Hepatocyte (in vitro differentiated cells): ENCODE results near the gene RASAL3. TPM values are rescaled to one million over a fixed set of nuclear protein-coding genes. Genes with fewer than 3 reads are reported as not detected.

ENCODE experiments used
- DNase-seq: peaks from one replicate; pipeline ENCODE4 v3.0.0-alpha.2; 2016; ENCODE audit warnings: low spot score
- H2AFZ ChIP-seq: fragments of 200-600 bp; sonication (generic); 2 replicates; pipeline ENCODE4 v1.6.0; 2016; ENCODE audit warnings: antibody characterized with exemption, mild to moderate bottlenecking
- H3K27ac ChIP-seq: fragments of 200-600 bp; sonication (generic); 2 replicates; pipeline ENCODE4 v1.5.1; 2016; ENCODE audit warnings: mild to moderate bottlenecking
- H3K27me3 ChIP-seq: fragments of 200-600 bp; sonication (generic); 2 replicates; pipeline ENCODE4 v1.6.1; 2016
- H3K36me3 ChIP-seq: fragments of 200-600 bp; sonication (generic); replicated peaks from 2 replicates; pipeline ENCODE4 v1.5.1; 2016; ENCODE audit warnings: low read depth; ENCODE audit not compliant: insufficient read depth
- H3K4me1 ChIP-seq: fragments of 200-600 bp; sonication (generic); 2 replicates; pipeline ENCODE4 v1.5.1; 2016; ENCODE audit warnings: mild to moderate bottlenecking, moderate library complexity; ENCODE audit not compliant: insufficient read depth
- H3K4me2 ChIP-seq: fragments of 200-600 bp; sonication (generic); 2 replicates; pipeline ENCODE4 v1.6.0; 2016
- H3K4me3 ChIP-seq: fragments of 200-600 bp; sonication (generic); 2 replicates; pipeline ENCODE4 v1.5.1; 2016; ENCODE audit warnings: mild to moderate bottlenecking
- H3K79me2 ChIP-seq: fragments of 200-600 bp; sonication (generic); 2 replicates; pipeline ENCODE4 v1.6.0; 2017; ENCODE audit warnings: mild to moderate bottlenecking
- H3K9me2 ChIP-seq: fragments of 200-600 bp; sonication (generic); replicated peaks from 2 replicates; pipeline ENCODE4 v1.6.0; 2017; ENCODE audit warnings: mild to moderate bottlenecking; ENCODE audit not compliant: insufficient read depth
- H3K9me3 ChIP-seq: fragments of 200-600 bp; sonication (generic); 2 replicates; pipeline ENCODE4 v1.5.1; 2016; ENCODE audit warnings: low read depth, mild to moderate bottlenecking
- H4K20me1 ChIP-seq: fragments of 200-600 bp; sonication (generic); 2 replicates; pipeline ENCODE4 v1.6.0; 2016; ENCODE audit warnings: mild to moderate bottlenecking; ENCODE audit not compliant: insufficient read depth, poor library complexity, severe bottlenecking
- CTCF ChIP-seq: fragments of 200-600 bp; sonication (generic); IDR thresholded peaks from 2 replicates; pipeline ENCODE4 v1.5.1; 2016; ENCODE audit warnings: antibody characterized with exemption, mild to moderate bottlenecking; ENCODE audit not compliant: poor library complexity
- EZH2 ChIP-seq: fragments of 200-600 bp; sonication (generic); IDR thresholded peaks from 2 replicates; pipeline ENCODE4 v1.6.1; 2016; ENCODE audit warnings: antibody characterized with exemption, mild to moderate bottlenecking, borderline replicate concordance
- EZH2phosphoT487 ChIP-seq: fragments of 200-600 bp; sonication (generic); IDR thresholded peaks from one replicate; pipeline ENCODE4 v1.6.1; 2018; ENCODE audit warnings: antibody characterized with exemption, mild to moderate bottlenecking, low read depth, moderate library complexity; ENCODE audit not compliant: unreplicated experiment, severe bottlenecking
- WGBS: methylation state at CpG from one replicate; pipeline ENCODE4 v1.1.6; 2016; ENCODE audit warnings: low lambda C conversion rate; ENCODE audit errors: missing lambda C conversion rate; 5-methylcytosine and 5-hydroxymethylcytosine counted together
- polyA plus RNA-seq: library from polyadenylated mRNA; unstranded; fragments of >200 nt; fragmentation: Nextera tagmentation; extraction: Ambion mirVana; gene quantifications from 2 replicates; pipeline ENCODE4 v1.2.1, GENCODE V29; 2016
- total RNA-seq: library from RNA; depleted of rRNA; stranded (reverse); fragments of >200 nt; gene quantifications from 2 replicates; pipeline ENCODE4 v1.2.3, GENCODE V29; 2014

The RASAL3 gene
- total and polyA plus RNA-seq, 2 experiments from 2014 or later = 0.07 to 0.23 TPM

DNA sequence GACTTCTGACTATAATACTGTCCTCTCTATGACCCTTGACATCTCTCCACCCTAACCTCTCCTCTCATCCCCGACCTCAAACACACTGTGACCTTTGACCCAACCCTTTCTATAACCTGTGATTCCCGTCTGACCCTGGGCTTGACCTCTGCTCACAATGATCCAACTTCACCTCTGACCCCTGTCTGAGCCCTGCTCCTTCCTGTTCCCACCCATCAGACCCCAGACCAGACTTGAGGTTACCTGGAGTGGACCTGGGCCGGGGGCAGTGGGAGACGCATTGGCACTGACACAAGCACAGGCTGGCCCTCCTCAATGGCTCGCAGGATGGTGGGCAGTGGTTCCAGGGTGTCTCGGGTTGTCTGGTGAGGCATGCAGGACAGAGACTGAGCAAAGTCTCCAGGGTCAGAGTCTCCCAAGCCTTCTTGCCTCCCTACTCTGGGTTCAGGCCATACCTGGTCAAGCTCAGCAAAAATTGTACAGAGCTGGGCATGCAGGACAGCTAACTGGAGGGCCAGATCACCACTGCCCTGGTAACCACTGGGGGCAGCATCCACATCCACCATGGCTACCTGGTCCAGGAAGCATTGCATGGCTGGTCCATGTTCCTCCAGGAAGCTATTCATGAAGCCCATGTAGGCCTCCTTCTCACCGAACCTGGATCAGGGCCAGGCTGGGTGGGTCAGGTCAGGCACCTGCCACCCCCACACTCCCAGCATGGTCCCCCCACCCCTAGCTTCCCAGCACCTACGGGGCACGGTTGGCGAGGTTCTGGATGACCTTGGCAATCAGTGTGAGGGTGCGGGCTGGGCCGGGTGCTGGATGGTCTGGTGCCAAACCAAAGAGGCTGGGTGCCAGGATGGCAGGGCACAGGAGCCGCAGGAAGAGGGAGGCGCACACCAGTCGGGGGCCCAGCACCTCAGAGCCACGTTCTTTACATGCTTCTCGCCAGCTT lies 10.2 kb downstream of the RASAL3 start:
- H3K4me2 ChIP-seq = no peak overlapping the region
- no peaks in the 10 kb centered on the region for H4K20me1 ChIP-seq
- no peak overlapping the region for H3K27ac ChIP-seq
- H3K79me2 ChIP-seq = no peaks in the 10 kb centered on the region
- no peak overlapping the region for H2AFZ ChIP-seq
- H3K27me3 ChIP-seq = peaks cover 50% of the 10 kb centered on the region
- TF ChIP-seq EZH2phosphoT487 (no peak), CTCF (no peak), EZH2 (no peak)
- no peaks in the 10 kb centered on the region for H3K9me2 ChIP-seq
- DNase-seq = no peak
- WGBS = 92% methylated on average over 17 of the region's 17 CpGs
- H3K36me3 ChIP-seq = no peaks in the 10 kb centered on the region
- peaks cover 3% of the 10 kb centered on the region for H3K4me1 ChIP-seq
- H3K9me3 ChIP-seq = no peaks in the 10 kb centered on the region
- H3K4me3 ChIP-seq = no peak overlapping the region

GRCh38 chr19:15453091-15453578 lies 11.2 kb downstream of the RASAL3 start:
- H3K9me3 ChIP-seq = no peaks in the 10 kb centered on the region
- H3K36me3 ChIP-seq = no peaks in the 10 kb centered on the region
- no peaks in the 10 kb centered on the region for H3K9me2 ChIP-seq
- TF ChIP-seq CTCF (peak; percentile 26), EZH2 (peak; percentile 50), EZH2phosphoT487 (no peak)
- H2AFZ ChIP-seq = no peak overlapping the region
- H3K27ac ChIP-seq = no peak overlapping the region
- H3K79me2 ChIP-seq = no peaks in the 10 kb centered on the region
- 17% methylated on average over 44 of the region's 44 CpGs for WGBS
- H3K4me2 ChIP-seq = peak overlapping the region; percentile 90
- peaks cover 47% of the 10 kb centered on the region for H3K27me3 ChIP-seq
- H3K4me3 ChIP-seq = no peak overlapping the region
- no peaks in the 10 kb centered on the region for H4K20me1 ChIP-seq
- DNase-seq = peak; percentile 51
- H3K4me1 ChIP-seq = peaks cover 6% of the 10 kb centered on the region

DNA sequence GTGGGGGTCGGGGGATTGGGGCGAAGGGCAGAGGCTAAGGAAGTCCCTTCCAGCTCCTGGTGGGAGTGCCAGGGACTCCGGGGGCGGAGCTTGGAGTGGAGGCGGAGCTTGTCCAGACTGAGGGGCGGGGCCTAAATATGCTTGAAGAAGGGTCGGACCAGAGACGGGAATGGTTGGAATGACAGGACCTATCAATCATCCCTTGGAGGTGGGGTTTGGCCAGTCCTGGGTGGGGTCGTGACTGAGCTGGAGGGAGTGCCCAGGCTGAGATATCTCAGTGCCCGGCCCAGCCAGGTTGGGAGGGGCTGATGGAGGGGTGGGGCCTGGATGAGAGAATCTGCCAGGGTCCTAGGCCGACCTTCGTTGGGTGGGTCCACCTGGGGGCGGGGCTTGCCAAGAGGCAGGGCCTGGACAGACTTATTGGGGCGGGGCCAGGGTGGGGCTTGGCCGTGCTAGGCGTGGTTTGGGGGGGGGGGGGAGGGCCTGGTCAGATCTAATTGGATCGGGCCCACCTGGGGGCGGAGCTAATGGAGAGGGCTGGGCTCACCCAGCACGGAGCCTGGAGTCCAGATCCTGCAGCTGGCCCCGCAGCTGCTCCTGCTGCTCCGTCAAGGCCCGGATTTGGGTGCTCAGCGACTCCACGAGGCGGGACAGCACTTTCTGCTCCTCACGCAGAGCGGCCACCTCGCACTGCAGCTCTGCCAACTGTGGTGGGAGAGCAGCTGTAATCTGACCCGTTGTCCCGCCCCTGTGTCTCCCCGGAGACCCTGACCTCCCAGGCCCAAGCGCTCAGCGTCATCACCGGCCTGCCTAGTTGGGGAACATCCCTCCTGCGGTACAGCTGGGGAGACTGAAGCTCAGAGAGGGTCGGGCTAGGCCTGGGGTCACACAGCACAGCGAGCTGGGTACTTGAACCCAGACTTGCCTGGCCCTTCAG lies 12.0 kb downstream of the RASAL3 start:
- Histone ChIP-seq H3K27me3 (peaks cover 41% of the 10 kb centered on the region), H3K9me3 (no peaks in the 10 kb centered on the region), H2AFZ (no peak overlapping the region), H3K9me2 (no peaks in the 10 kb centered on the region), H3K4me2 (peak overlapping the region; percentile 90), H3K27ac (no peak overlapping the region), H4K20me1 (no peaks in the 10 kb centered on the region), H3K79me2 (no peaks in the 10 kb centered on the region), H3K36me3 (no peaks in the 10 kb centered on the region), H3K4me3 (no peak overlapping the region), H3K4me1 (peaks cover 6% of the 10 kb centered on the region)
- WGBS = 11% methylated on average over 23 of the region's 37 CpGs
- DNase-seq = peak; percentile 86
- TF ChIP-seq CTCF = no peak
- no peak for TF ChIP-seq EZH2
- TF ChIP-seq EZH2phosphoT487 = no peak
